ENCODE measurements around the gene C19orf25. TPM values are rescaled to one million over a fixed set of nuclear protein-coding genes. Genes with fewer than 3 reads are reported as not detected.
A peak's percentile ranks its signal among the peaks of the same experiment; 100 is the strongest.

The C19orf25 gene
- total and polyA plus RNA-seq, 2 of the 13 experiments (the other 11 are each of a cell fraction or from before 2014, with no cell fraction given), result 14.2 to 32.4 TPM

DNA sequence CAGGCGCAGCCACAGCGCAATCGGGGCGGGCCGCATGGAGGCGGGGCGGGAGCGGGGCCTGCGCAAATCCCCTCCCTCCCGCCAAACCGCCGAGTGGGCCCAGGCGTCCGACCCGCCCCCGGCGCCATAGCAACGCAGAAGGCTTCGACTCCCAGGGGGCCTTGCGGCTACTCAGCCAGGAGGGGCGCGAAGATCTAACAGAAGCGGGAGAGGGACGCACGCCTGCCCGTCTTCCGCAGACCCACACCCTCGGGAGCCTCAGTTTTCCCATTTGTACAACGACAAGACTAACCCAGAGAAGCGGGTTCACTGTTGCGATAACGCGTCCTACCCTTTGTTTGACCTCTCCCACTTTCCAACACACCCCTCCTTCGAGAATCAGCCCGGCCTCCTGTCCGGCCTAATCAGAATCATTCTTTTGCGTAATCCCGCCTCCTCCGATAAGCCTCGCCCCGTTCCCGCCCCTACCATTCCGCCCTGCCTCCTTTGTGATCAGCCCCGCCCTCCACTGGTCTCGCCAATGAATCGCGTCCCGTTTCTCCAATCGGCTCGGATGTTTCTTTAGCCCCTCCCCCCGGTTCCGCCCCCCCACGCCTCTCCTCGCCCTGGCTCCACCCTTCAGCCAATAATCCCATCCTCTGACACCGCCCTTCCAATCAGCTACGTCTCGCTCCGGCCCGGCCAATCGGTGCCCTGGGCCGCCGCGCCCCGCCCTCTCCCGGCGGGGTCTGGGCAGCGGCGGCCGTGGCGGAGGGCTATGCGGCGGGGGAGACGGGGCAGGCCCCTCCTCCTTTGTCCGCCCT lies 11.5 kb upstream of the C19orf25 start, which contains the start of gene PCSK4 (continued):
- TF ChIP-seq, protein P1, sequence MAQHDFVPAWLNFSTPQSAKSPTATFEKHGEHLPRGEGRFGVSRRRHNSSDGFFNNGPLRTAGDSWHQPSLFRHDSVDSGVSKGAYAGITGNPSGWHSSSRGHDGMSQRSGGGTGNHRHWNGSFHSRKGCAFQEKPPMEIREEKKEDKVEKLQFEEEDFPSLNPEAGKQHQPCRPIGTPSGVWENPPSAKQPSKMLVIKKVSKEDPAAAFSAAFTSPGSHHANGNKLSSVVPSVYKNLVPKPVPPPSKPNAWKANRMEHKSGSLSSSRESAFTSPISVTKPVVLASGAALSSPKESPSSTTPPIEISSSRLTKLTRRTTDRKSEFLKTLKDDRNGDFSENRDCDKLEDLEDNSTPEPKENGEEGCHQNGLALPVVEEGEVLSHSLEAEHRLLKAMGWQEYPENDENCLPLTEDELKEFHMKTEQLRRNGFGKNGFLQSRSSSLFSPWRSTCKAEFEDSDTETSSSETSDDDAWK (CRISPR knock-in tag; IDR thresholded peaks at IDR 0.05), result no peak
- TF ChIP-seq CC2D1A (CRISPR knock-in tag; IDR thresholded peaks at IDR 0.05), result 0 out of 2 replicates have a peak, but pooled peaks have one; percentile 76
- TF ChIP-seq TRIM24 (CRISPR knock-in tag; IDR thresholded peaks at IDR 0.05), result no peak
- no peak for TF ChIP-seq SMAD9 (CRISPR knock-in tag; IDR thresholded peaks at IDR 0.05)
- TF ChIP-seq TERF1 (CRISPR knock-in tag; IDR thresholded peaks at IDR 0.05), result no peak
- no peak for TF ChIP-seq ZNF326 (CRISPR knock-in tag; IDR thresholded peaks at IDR 0.05; ENCODE audit: borderline replicate concordance)
- no peak for TF ChIP-seq ZNF749 (CRISPR knock-in tag; IDR thresholded peaks at IDR 0.05; ENCODE audit: borderline replicate concordance)
- TF ChIP-seq ZNF75D (CRISPR knock-in tag; IDR thresholded peaks at IDR 0.05; ENCODE audit: borderline replicate concordance), result no peak
- TF ChIP-seq MYPOP (CRISPR knock-in tag; IDR thresholded peaks at IDR 0.05), result peak; percentile 95
- no peak for TF ChIP-seq CBX2 (IDR thresholded peaks at IDR 0.05; ENCODE audit: low read depth, low read length)
- no peak for TF ChIP-seq CBX2 (CRISPR knock-in tag; IDR thresholded peaks at IDR 0.05; ENCODE audit: low read depth)
- peak; percentile 47 for TF ChIP-seq HDAC1 (CRISPR knock-in tag; IDR thresholded peaks at IDR 0.05)
- TF ChIP-seq, protein P2, sequence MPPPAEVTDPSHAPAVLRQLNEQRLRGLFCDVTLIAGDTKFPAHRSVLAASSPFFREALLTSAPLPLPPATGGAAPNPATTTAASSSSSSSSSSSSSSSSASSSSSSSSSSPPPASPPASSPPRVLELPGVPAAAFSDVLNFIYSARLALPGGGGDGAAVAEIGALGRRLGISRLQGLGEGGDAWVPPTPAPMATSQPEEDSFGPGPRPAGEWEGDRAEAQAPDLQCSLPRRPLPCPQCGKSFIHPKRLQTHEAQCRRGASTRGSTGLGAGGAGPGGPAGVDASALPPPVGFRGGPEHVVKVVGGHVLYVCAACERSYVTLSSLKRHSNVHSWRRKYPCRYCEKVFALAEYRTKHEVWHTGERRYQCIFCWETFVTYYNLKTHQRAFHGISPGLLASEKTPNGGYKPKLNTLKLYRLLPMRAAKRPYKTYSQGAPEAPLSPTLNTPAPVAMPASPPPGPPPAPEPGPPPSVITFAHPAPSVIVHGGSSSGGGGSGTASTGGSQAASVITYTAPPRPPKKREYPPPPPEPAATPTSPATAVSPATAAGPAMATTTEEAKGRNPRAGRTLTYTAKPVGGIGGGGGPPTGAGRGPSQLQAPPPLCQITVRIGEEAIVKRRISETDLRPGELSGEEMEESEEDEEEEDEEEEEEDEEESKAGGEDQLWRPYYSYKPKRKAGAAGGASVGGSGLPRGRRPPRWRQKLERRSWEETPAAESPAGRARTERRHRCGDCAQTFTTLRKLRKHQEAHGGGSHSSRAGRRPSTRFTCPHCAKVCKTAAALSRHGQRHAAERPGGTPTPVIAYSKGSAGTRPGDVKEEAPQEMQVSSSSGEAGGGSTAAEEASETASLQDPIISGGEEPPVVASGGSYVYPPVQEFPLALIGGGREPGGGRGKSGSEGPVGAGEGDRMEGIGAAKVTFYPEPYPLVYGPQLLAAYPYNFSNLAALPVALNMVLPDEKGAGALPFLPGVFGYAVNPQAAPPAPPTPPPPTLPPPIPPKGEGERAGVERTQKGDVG (CRISPR knock-in tag; IDR thresholded peaks at IDR 0.05; ENCODE audit: borderline replicate concordance), result no peak
- no peak for TF ChIP-seq DMTF1 (CRISPR knock-in tag; IDR thresholded peaks at IDR 0.05)
- no peak for TF ChIP-seq JUN (CRISPR knock-in tag; IDR thresholded peaks at IDR 0.05)
- TF ChIP-seq RFX1 (IDR thresholded peaks at IDR 0.05), result peak; percentile 95
- no peak for TF ChIP-seq ZBTB38 (CRISPR knock-in tag; IDR thresholded peaks at IDR 0.05)
